HG03378 (cell line): ENCODE measurements around the gene CAMTA1.

Experiments used
- ATAC-seq: cut with Tn5 transposase; IDR thresholded peaks from one replicate; pipeline ENCODE4 v1.9.1; 2021; ENCODE audit warnings: mild to moderate bottlenecking, moderate library complexity; ENCODE audit not compliant: unreplicated experiment

The CAMTA1 gene

GRCh38 chr1:7388488-7389185 is 603.4 kb downstream of the CAMTA1 start:
- ATAC-seq = no peak

- ATAC-seq = no peak
Measured at GRCh38 chr1:7389201-7389905, 604.1 kb downstream of the CAMTA1 start.

GRCh38 chr1:7389906-7390603 is 604.8 kb downstream of the CAMTA1 start:
- ATAC-seq = no peak

GRCh38 chr1:7390604-7391000 is 605.3 kb downstream of the CAMTA1 start:
- no peak for ATAC-seq

- ATAC-seq = no peak
Measured at GRCh38 chr1:7393136-7393535, 607.9 kb downstream of the CAMTA1 start.

- ATAC-seq = no peak
Measured at GRCh38 chr1:7395251-7395650, 610.0 kb downstream of the CAMTA1 start.

GRCh38 chr1:7398982-7399381 is 613.7 kb downstream of the CAMTA1 start:
- no peak for ATAC-seq

GRCh38 chr1:7399514-7400125 is 614.4 kb downstream of the CAMTA1 start:
- ATAC-seq = no peak

GRCh38 chr1:7400566-7400965 is 615.3 kb downstream of the CAMTA1 start:
- ATAC-seq = no peak

GRCh38 chr1:7401814-7402547 is 616.7 kb downstream of the CAMTA1 start:
- no peak for ATAC-seq

GRCh38 chr1:7402548-7402850 is 617.2 kb downstream of the CAMTA1 start:
- ATAC-seq = no peak

- no peak for ATAC-seq
Measured at GRCh38 chr1:7403265-7404045, 618.2 kb downstream of the CAMTA1 start.

GRCh38 chr1:7404046-7404742 is 618.9 kb downstream of the CAMTA1 start:
- ATAC-seq = no peak

- ATAC-seq = no peak
Measured at GRCh38 chr1:7405844-7406500, 620.7 kb downstream of the CAMTA1 start.

- no peak for ATAC-seq
Measured at GRCh38 chr1:7406641-7407543, 621.6 kb downstream of the CAMTA1 start.

- no peak for ATAC-seq
Measured at GRCh38 chr1:7407544-7407895, 622.3 kb downstream of the CAMTA1 start.

- ATAC-seq = no peak
Measured at GRCh38 chr1:7407980-7408770, 622.9 kb downstream of the CAMTA1 start.
